Gastrocnemius medialis (tissue), 4 donors: ENCODE measurements around the gene ACBD6.

Experiments used
- CTCF ChIP-seq, 5 experiments: fragments of 450-650 bp in 3 of 5; fragments of 200-600 bp in 2 of 5; sonication (generic) in 2 of 5; IDR thresholded peaks in 4 of 5; conservative IDR thresholded peaks in 1 of 5; 1 replicate in 4 of 5; 2 replicates in 1 of 5; pipeline ENCODE4 v1.5.1; 2016 to 2019; ENCODE audit warnings: antibody characterized with exemption in 5 of 5, mild to moderate bottlenecking in 3 of 5, moderate library complexity in 3 of 5
- POLR2A ChIP-seq, 2 donors: fragments of 450-650 bp; IDR thresholded peaks; one replicate each; pipeline ENCODE4 v1.6.1; 2017; ENCODE audit warnings: antibody characterized with exemption in 2 of 2, mild to moderate bottlenecking in 2 of 2, moderate library complexity in 2 of 2

- TF ChIP-seq POLR2A (IDR thresholded peaks at IDR 0.05) = no peak
- TF ChIP-seq CTCF (IDR thresholded peaks at IDR 0.05 in 4 of 5, conservative IDR thresholded peaks at IDR 0.05 in 1 of 5) = no peak
Observed at GRCh38 chr1:180310095-180310494, 192.3 kb downstream of the ACBD6 start.
